Peyer's patch (tissue), 4 donors: ENCODE results near the gene TRAPPC4. TPM values are rescaled to one million over a fixed set of nuclear protein-coding genes. Genes with fewer than 3 reads are reported as not detected.
A peak's percentile ranks its signal among the peaks of the same experiment; 100 is the strongest.

Experiments used
- DNase-seq, 3 donors: peaks; one replicate each; pipeline ENCODE4 v3.0.0-alpha.2; 2017 to 2019
- H3K27ac ChIP-seq, 4 donors: fragments of 200-600 bp; sonication (generic); one replicate each; pipeline ENCODE4 v1.5.1; 2016 to 2019
- H3K27me3 ChIP-seq, 2 donors: fragments of 200-600 bp; sonication (generic); one replicate each; pipeline ENCODE4 v1.5.1; 2019
- H3K36me3 ChIP-seq, 3 donors: fragments of 200-600 bp; sonication (generic); one replicate each; pipeline ENCODE4 v1.5.1; 2016 to 2019
- H3K4me1 ChIP-seq, 4 donors: fragments of 200-600 bp; sonication (generic); one replicate each; pipeline ENCODE4 v1.5.1; 2016 to 2019
- H3K4me3 ChIP-seq, 4 donors: fragments of 200-600 bp; sonication (generic); 1 replicate in 3 of 4; 2 replicates in 1 of 4; pipeline ENCODE4 v1.5.1; 2016 to 2019; ENCODE audit warnings: mild to moderate bottlenecking in 1 of 4
- H3K9me3 ChIP-seq, 4 donors: fragments of 200-600 bp; sonication (generic); one replicate each; pipeline ENCODE4 v1.5.1; 2016 to 2019; ENCODE audit warnings: mild to moderate bottlenecking in 1 of 4
- POLR2A ChIP-seq, 2 donors: fragments of 450-650 bp; IDR thresholded peaks; one replicate each; pipeline ENCODE4 v1.5.1; 2017; ENCODE audit warnings: antibody characterized with exemption in 2 of 2, mild to moderate bottlenecking in 2 of 2, moderate library complexity in 2 of 2
- total RNA-seq, 4 donors: library from RNA; depleted of rRNA; stranded (reverse); fragments of >200 nt; gene quantifications; one replicate each; pipeline ENCODE4 v1.1.0, GENCODE V29; 2016
- TF ChIP-seq, protein P1 (sequence below), 6 experiments: fragments of 450-650 bp in 4 of 6; fragments of 200-600 bp in 2 of 6; sonication (generic) in 1 of 6; IDR thresholded peaks; one replicate each; pipeline ENCODE4 v1.5.1; 2017 to 2019; ENCODE audit warnings: antibody characterized with exemption in 6 of 6, mild to moderate bottlenecking in 3 of 6, moderate library complexity in 1 of 6

The TRAPPC4 gene
- total RNA-seq, 4 donors from 2014 or later: 52.8 to 104 (median 77.8) TPM

DNA sequence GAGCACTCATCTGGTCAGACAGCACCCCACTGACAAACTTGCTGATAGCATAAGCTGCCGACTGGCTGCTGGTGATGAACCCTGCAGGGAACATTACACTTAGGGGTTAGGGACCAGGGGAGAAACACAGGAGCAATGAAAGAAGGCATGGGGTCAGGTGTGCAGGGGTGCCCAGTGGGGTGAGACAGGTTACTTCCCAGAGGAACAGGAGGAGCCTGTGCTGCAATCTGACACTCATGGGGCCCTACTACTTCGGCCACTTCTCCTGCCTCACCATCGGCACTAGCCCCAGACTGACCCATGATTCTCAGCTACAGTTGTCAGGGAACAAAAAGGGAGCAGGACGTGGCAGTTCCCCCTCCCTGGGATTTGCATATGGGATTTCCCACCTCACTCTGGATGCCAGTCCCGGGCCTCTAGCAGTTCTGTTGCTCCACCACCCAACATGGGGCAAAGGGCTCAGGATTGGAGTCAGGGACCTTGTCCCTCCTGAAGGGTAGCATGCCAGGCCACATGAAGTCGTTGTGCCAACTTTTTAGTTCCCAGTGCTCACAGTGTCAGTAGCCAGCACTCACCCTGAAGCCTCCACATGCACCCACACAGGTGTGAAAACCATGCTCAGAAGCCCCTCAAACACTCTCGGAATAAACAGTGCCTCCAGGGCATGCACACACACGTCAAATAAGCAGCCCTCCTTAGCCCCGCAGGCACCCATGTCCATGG lies 9.9 kb downstream of the TRAPPC4 start:
- DNase-seq: peak in 2 of 3 donors; percentile 51 to 66
- H3K9me3 ChIP-seq: no peaks in the 10 kb centered on the region
- H3K27ac ChIP-seq: peak overlapping the region; percentile 86 to 93 (median 88)
- no peak for TF ChIP-seq POLR2A (IDR thresholded peaks at IDR 0.05)
- TF ChIP-seq, protein P1, sequence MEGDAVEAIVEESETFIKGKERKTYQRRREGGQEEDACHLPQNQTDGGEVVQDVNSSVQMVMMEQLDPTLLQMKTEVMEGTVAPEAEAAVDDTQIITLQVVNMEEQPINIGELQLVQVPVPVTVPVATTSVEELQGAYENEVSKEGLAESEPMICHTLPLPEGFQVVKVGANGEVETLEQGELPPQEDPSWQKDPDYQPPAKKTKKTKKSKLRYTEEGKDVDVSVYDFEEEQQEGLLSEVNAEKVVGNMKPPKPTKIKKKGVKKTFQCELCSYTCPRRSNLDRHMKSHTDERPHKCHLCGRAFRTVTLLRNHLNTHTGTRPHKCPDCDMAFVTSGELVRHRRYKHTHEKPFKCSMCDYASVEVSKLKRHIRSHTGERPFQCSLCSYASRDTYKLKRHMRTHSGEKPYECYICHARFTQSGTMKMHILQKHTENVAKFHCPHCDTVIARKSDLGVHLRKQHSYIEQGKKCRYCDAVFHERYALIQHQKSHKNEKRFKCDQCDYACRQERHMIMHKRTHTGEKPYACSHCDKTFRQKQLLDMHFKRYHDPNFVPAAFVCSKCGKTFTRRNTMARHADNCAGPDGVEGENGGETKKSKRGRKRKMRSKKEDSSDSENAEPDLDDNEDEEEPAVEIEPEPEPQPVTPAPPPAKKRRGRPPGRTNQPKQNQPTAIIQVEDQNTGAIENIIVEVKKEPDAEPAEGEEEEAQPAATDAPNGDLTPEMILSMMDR (IDR thresholded peaks at IDR 0.05): no peak
- H3K4me1 ChIP-seq: peaks cover 0 to 50% (median 4%) of the 10 kb centered on the region in 4 donors
- H3K36me3 ChIP-seq: peaks cover 0 to 34% (median 0%) of the 10 kb centered on the region in 3 donors
- peak overlapping the region in 3 of 4 donors; percentile 16 to 81 (median 75) for H3K4me3 ChIP-seq
- H3K27me3 ChIP-seq: no peaks in the 10 kb centered on the region

DNA sequence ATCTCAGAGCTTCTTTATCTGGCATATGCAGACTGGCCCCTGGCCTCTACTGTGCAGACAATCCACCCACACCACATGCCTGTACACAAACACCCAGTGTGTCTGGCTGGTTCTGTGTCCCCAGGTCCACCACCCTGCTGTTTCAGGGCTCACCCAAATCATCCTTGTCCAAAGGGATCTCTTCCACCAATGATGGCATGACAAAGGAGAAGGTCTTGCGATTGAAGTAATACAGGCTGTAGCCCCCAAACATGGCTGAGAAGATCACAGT lies 10.4 kb downstream of the TRAPPC4 start:
- Histone ChIP-seq H3K9me3 (no peaks in the 10 kb centered on the region), H3K4me1 (peaks cover 0 to 45% (median 4%) of the 10 kb centered on the region in 4 donors), H3K36me3 (peaks cover 0 to 29% (median 0%) of the 10 kb centered on the region in 3 donors), H3K27me3 (no peaks in the 10 kb centered on the region), H3K4me3 (peak overlapping the region in 3 of 4 donors; percentile 16 to 81 (median 75)), H3K27ac (peak overlapping the region; percentile 86 to 93 (median 88))
- TF ChIP-seq, protein P1 (IDR thresholded peaks at IDR 0.05): no peak
- TF ChIP-seq POLR2A (IDR thresholded peaks at IDR 0.05): no peak
- no peak for DNase-seq

DNA sequence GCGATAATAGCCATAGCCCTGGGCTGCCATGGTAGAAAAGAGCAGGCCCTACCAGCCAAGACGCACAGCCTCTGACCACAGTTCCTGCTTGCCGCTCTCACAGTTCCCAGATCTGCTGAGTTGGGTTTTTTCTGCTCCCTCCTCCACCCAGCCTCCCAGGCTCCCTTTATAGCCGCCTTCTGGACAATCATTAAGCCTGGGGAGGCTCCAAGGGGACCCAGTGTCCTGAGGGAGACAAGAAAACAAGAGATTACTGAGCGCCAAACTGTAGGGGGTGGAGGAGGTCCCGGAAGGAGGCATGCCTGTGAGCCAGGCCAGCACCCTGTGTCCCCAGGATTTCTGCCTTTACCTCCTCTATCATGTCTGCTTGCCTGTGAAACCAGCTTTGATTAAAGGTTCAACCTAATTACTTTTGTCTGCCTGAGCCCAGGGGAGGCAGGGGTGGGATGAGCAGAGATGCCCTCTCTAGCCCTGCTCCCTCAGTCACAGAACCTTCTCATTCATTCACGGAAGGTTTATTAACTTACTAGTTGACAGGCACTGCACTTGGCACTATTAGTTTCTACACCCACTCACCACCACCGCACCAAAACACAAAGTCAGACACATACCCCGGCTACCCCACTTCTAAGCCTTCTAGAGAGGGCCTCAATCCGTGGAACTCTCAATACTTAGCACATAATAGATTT lies 10.9 kb downstream of the TRAPPC4 start:
- H3K9me3 ChIP-seq: no peaks in the 10 kb centered on the region
- peaks cover 0 to 43% (median 4%) of the 10 kb centered on the region in 4 donors for H3K4me1 ChIP-seq

DNA sequence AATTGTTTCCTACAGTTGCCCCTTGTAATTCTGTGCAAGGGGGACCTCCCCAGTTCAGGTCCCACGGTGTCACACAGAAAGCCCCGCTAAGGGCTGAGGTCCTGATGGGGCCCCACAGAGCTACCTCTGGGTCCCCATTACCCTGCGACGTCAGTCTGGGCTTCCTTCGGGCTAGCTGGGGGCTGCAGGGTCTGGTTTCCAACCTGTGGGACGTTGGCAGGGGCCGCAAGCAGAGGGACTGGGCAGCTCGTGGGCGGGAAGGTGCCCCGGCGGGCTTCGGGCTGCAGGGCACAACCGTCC lies 11.4 kb downstream of the TRAPPC4 start:
- peak overlapping the region; percentile 68 to 81 (median 74) for H3K4me3 ChIP-seq
- H3K9me3 ChIP-seq: no peaks in the 10 kb centered on the region
- TF ChIP-seq, protein P1 (IDR thresholded peaks at IDR 0.05): no peak
- no peak for TF ChIP-seq POLR2A (IDR thresholded peaks at IDR 0.05)
- H3K27me3 ChIP-seq: no peaks in the 10 kb centered on the region
- H3K27ac ChIP-seq: peak overlapping the region; percentile 86 to 93 (median 88)
- H3K4me1 ChIP-seq: peaks cover 0 to 38% (median 4%) of the 10 kb centered on the region in 4 donors
- DNase-seq: no peak
- H3K36me3 ChIP-seq: peaks cover 0 to 20% (median 0%) of the 10 kb centered on the region in 3 donors

More for the DNA sequence above, 10.9 kb downstream of the TRAPPC4 start:
- peak in 2 of 3 donors; percentile 84 to 87 for DNase-seq
- H3K27ac ChIP-seq: peak overlapping the region; percentile 86 to 93 (median 88)
- peaks cover 0 to 24% (median 0%) of the 10 kb centered on the region in 3 donors for H3K36me3 ChIP-seq
- no peaks in the 10 kb centered on the region for H3K27me3 ChIP-seq
- TF ChIP-seq POLR2A (IDR thresholded peaks at IDR 0.05): peak; percentile 88 to 96
- TF ChIP-seq, protein P1 (IDR thresholded peaks at IDR 0.05): peak in 1 of 6 experiments; percentile 15
- H3K4me3 ChIP-seq: peak overlapping the region; percentile 68 to 81 (median 74)

DNA sequence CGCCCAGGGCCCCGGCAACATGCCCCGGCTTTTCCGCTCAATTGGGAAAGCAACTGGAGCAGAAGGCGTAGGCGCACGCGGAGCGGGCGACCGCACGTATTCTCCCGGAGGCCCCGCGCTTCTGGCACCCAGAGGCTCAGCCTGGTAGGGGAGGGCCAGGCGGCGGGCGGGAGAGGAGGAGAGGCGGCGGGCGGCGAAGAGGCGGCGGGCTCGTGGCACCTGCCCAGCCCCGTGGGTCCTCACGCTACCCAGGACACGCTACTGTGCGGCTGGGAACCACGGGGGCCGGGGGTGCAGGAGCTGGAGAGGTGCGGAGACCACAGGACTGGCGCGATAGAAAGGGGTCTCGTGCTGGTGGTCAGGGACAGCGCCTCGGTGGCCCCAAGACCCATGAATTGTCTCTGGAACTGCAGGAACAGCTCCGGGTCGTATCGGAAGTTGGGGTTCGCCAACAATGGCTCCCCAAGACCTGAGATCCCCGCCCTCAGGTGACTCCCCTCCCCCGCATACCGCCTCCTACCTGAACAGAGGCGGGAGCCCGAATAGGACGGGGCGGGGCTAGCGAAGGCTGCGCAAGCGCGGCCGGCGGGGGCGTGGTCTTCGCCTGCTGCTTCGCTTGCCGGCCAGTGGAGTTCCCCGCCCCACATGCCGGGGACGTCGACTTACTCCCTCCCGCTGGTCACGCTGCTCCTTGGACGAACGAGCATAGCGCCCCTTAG lies 11.9 kb downstream of the TRAPPC4 start, which contains the start of gene SLC37A4:
TSS of gene SLC37A4 (minus strand) at position 549 of the 719 bp plus-strand sequence.
- TF ChIP-seq POLR2A (IDR thresholded peaks at IDR 0.05): peak; percentile 51 to 85
- TF ChIP-seq, protein P1 (IDR thresholded peaks at IDR 0.05): peak in 4 of 6 experiments; percentile 95 to 99 (median 97)
- H3K27me3 ChIP-seq: no peaks in the 10 kb centered on the region
- peak within 1 kb of the TSS; percentile 86 to 93 (median 88) for H3K27ac ChIP-seq
- H3K36me3 ChIP-seq: peaks cover 0 to 14% (median 0%) of the 10 kb centered on the region in 3 donors
- no peaks in the 10 kb centered on the region for H3K9me3 ChIP-seq
- peak; percentile 98 to 100 (median 100) for DNase-seq
- peaks cover 0 to 33% (median 4%) of the 10 kb centered on the region in 4 donors for H3K4me1 ChIP-seq
- H3K4me3 ChIP-seq: peak within 1 kb of the TSS; percentile 68 to 81 (median 74)
